NCI-H82 (cell line): ENCODE data around the gene GRM6.
A peak's percentile ranks its signal among the peaks of the same experiment; 100 is the strongest.

Source experiments
- DNase-seq: peaks from one replicate; lab custom pipeline; 2025; lab: John Stamatoyannopoulos, UW

GRM6 gene

GRCh38 chr5:178984145-178985072 is 10.7 kb downstream of the GRM6 start:
- peak; percentile 29 for DNase-seq

DNA sequence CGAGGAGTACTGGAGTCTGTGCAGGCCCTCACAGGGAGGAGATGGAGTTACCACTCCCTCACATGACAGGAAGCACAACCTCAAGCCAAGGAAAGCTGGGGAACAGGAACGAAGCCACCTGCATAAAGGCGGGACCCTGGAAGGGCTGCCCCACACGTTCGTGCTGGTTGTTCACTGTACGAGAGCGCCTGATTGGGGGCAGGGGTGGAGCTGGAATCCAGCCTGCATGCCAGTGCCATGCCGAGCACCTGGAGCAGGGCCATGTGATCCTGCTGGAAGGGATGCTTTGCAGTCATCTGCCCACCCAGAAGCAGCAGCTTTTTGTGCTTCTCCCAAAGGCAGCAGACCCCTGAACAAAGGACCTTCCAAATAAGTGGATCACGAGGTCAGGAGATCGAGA is 11.4 kb downstream of the GRM6 start:
- DNase-seq = no peak

DNA sequence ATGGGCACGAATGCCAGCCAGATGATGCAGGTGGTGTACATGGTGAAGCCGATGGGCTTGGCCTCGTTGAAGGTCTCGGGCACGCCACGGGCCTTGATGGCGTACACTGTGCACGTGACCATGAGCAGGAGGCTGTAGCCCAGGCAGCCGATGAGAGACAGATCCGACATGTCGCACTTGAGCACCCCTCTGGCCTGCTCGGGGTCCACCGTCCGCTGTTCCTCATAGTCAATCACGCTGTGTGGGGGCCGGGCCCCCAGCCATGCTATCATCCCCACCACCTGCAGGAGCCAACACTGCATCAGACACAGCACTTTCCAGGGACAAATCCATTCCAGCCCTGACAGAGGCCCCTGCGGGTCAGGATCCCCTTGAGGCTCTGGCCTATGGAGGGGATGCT is 12.2 kb downstream of the GRM6 start:
- no peak for DNase-seq

DNA sequence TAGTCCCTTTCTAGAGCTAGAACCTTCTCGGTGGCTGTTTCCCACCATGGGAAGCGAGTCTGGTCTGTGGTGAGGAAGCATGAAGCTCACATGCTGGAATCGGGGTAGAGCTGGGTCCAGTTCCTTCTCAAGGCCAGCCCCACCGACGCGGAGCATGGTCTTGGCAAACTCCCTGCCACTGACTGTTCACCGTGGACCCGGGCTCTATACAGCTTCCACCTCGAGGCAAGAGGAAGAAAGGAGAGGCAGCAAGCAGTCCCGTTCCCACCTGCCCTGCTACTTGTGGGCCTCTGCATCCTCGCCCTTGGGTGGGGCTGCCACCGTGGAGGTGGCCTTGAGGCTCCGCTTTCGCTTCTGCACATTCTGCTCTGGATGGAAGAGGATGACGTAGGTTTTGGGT is 13.7 kb downstream of the GRM6 start:
- DNase-seq = no peak

GRCh38 chr5:178965465-178966055 is 29.6 kb downstream of the GRM6 start:
- no peak for DNase-seq

GRCh38 chr5:178941361-178941760 is 53.8 kb downstream of the GRM6 start:
- no peak for DNase-seq

GRCh38 chr5:178940569-178941360 is 54.4 kb downstream of the GRM6 start, which contains the start of gene ZNF454:
TSS of gene ZNF454 (plus strand) at chr5:178941198. CDS start at chr5:178942792, 1,594 bp downstream.
- DNase-seq = peak; percentile 90

DNA sequence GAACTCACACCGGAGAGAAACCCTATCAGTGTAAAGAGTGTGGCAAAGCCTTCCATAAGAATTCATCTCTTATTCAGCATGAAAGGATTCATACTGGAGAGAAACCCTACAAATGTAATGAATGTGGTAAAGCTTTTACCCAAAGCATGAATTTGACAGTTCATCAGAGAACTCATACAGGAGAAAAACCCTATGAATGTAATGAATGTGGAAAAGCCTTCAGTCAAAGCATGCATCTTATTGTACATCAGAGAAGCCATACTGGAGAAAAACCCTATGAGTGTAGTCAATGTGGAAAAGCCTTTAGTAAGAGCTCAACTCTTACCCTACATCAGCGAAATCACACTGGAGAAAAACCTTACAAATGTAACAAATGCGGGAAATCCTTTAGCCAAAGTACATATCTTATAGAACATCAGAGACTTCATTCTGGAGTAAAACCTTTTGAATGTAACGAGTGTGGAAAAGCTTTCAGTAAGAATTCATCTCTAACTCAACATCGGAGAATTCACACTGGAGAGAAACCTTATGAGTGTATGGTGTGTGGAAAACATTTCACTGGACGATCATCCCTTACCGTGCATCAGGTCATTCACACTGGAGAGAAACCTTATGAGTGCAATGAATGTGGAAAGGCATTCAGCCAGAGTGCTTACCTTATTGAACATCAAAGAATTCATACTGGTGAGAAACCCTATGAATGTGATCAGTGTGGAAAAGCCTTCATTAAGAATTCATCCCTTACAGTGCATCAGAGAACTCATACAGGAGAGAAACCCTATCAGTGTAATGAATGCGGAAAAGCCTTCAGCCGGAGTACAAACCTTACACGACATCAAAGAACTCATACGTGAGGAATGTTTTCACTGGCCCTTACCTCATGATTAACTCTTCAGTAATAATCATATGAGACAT is 63.0 kb downstream of the GRM6 start:
- no peak for DNase-seq
